Gastrocnemius medialis (tissue), 4 donors: Measurements from ENCODE around the gene GGA1.
A peak's percentile ranks its signal among the peaks of the same experiment; 100 is the strongest.

Experiments used
- CTCF ChIP-seq, 5 experiments: fragments of 450-650 bp in 3 of 5; fragments of 200-600 bp in 2 of 5; sonication (generic) in 2 of 5; IDR thresholded peaks in 4 of 5; conservative IDR thresholded peaks in 1 of 5; 1 replicate in 4 of 5; 2 replicates in 1 of 5; pipeline ENCODE4 v1.5.1; 2016 to 2019; ENCODE audit warnings: antibody characterized with exemption in 5 of 5, mild to moderate bottlenecking in 3 of 5, moderate library complexity in 3 of 5
- POLR2A ChIP-seq, 2 donors: fragments of 450-650 bp; IDR thresholded peaks; one replicate each; pipeline ENCODE4 v1.6.1; 2017; ENCODE audit warnings: antibody characterized with exemption in 2 of 2, mild to moderate bottlenecking in 2 of 2, moderate library complexity in 2 of 2

- TF ChIP-seq POLR2A (IDR thresholded peaks at IDR 0.05): peak; percentile 17 to 36
- peak; percentile 34 to 72 (median 67) for TF ChIP-seq CTCF (IDR thresholded peaks at IDR 0.05 in 4 of 5, conservative IDR thresholded peaks at IDR 0.05 in 1 of 5)
These were observed 47.2 kb upstream of the GGA1 start for GRCh38 chr22:37561212-37562048.
